Right atrium auricular region (tissue), 2 donors: ENCODE measurements around the gene TNFAIP3. TPM values are rescaled to one million over a fixed set of nuclear protein-coding genes. Genes with fewer than 3 reads are reported as not detected.
"Not testable (repeated sequence)": the region's sequence is repeated elsewhere in the genome, so short reads cannot be mapped to it uniquely, and the experiment has no call there.

Experiments used
- DNase-seq: peaks from one replicate; pipeline ENCODE4 v3.0.0-alpha.2; 2019; ENCODE audit warnings: low spot score
- H3K27ac ChIP-seq, 2 donors: fragments of 200-600 bp; sonication (generic); 1 replicate in 1 of 2; 2 replicates in 1 of 2; pipeline ENCODE4 v1.5.1; 2016 to 2019
- H3K27me3 ChIP-seq, 2 donors: fragments of 200-600 bp; sonication (generic); one replicate each; pipeline versions ENCODE4 v1.5.1 to v1.6.0; 2017 to 2019
- H3K36me3 ChIP-seq: fragments of 200-600 bp; sonication (generic); one replicate; pipeline ENCODE4 v1.5.1; 2016
- H3K4me1 ChIP-seq, 2 donors: fragments of 200-600 bp; sonication (generic); one replicate each; pipeline versions ENCODE4 v1.5.1 to v1.6.0; 2017 to 2019
- H3K4me3 ChIP-seq, 2 donors: fragments of 200-600 bp; sonication (generic); 1 replicate in 1 of 2; 2 replicates in 1 of 2; pipeline ENCODE4 v1.5.1; 2017 to 2019; ENCODE audit warnings: mild to moderate bottlenecking in 1 of 2, moderate library complexity in 1 of 2
- H3K9me3 ChIP-seq, 2 donors: fragments of 200-600 bp; sonication (generic); one replicate each; pipeline ENCODE4 v1.5.1; 2019
- total RNA-seq, 2 donors: library from RNA; depleted of rRNA; stranded (reverse); fragments of >200 nt; gene quantifications; one replicate each; pipeline ENCODE4 v1.1.0, GENCODE V29; 2016
- TF ChIP-seq, protein P1 (sequence below), 2 donors: fragments of 200-600 bp; sonication (generic); IDR thresholded peaks; one replicate each; pipeline ENCODE4 v1.5.1; 2019; ENCODE audit warnings: antibody characterized with exemption in 2 of 2

Gene TNFAIP3
- total RNA-seq, 2 donors from 2014 or later = 8.5 to 14.5 TPM

DNA sequence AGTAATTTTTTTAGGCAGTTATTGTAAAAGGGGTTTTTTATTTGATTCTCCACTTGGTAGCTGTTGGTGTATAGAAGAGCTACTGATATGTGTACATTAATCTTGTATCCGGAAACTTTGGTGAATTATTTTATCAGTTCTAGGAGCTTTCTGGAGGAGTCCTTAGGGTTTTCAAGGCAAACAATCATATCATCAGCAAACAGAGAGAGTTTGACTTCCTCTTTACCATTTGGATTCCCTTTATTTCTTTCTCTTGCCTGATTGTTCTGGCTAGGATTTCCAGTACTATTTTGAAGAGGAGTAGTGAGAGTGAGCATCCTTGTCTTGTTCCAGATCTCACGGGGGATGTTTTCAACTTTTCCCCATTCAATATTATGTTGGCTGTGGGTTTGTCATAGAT, 28.0 kb upstream of the TNFAIP3 start:
- peaks cover 0 to 7% of the 10 kb centered on the region in 2 donors for H3K9me3 ChIP-seq
- H3K36me3 ChIP-seq = no peaks in the 10 kb centered on the region
- H3K4me3 ChIP-seq = no peak overlapping the region
- H3K4me1 ChIP-seq = no peaks in the 10 kb centered on the region
- no peak overlapping the region for H3K27ac ChIP-seq
- DNase-seq = no peak
- H3K27me3 ChIP-seq = no peaks in the 10 kb centered on the region
- TF ChIP-seq, protein P1, sequence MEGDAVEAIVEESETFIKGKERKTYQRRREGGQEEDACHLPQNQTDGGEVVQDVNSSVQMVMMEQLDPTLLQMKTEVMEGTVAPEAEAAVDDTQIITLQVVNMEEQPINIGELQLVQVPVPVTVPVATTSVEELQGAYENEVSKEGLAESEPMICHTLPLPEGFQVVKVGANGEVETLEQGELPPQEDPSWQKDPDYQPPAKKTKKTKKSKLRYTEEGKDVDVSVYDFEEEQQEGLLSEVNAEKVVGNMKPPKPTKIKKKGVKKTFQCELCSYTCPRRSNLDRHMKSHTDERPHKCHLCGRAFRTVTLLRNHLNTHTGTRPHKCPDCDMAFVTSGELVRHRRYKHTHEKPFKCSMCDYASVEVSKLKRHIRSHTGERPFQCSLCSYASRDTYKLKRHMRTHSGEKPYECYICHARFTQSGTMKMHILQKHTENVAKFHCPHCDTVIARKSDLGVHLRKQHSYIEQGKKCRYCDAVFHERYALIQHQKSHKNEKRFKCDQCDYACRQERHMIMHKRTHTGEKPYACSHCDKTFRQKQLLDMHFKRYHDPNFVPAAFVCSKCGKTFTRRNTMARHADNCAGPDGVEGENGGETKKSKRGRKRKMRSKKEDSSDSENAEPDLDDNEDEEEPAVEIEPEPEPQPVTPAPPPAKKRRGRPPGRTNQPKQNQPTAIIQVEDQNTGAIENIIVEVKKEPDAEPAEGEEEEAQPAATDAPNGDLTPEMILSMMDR (IDR thresholded peaks at IDR 0.05) = no peak

DNA sequence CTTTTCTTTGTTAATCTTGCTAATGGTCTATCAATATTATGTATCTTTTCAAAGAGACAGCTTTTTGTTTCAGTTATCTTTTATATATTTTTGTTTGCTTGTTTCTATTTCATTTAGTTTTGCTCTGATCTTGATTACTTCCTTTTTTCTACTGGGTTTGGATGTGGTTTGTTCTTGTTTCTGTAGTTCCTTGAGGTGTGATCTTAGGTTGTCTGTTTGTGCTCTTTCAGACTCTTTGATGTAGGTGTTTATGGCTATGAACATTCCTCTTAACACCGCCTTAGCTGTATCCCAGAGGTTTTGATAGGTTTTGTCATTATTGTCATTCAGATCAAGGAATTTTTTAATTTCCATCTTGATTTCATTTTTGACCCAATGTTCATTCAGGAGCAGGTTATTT, 26.8 kb upstream of the TNFAIP3 start:
- H3K9me3 ChIP-seq = peaks cover 0 to 7% of the 10 kb centered on the region in 2 donors
- DNase-seq = no peak
- TF ChIP-seq, protein P1 (IDR thresholded peaks at IDR 0.05) = no peak
- no peaks in the 10 kb centered on the region for H3K36me3 ChIP-seq
- no peak overlapping the region for H3K27ac ChIP-seq
- no peak overlapping the region for H3K4me3 ChIP-seq
- H3K27me3 ChIP-seq = no peaks in the 10 kb centered on the region
- no peaks in the 10 kb centered on the region for H3K4me1 ChIP-seq

DNA sequence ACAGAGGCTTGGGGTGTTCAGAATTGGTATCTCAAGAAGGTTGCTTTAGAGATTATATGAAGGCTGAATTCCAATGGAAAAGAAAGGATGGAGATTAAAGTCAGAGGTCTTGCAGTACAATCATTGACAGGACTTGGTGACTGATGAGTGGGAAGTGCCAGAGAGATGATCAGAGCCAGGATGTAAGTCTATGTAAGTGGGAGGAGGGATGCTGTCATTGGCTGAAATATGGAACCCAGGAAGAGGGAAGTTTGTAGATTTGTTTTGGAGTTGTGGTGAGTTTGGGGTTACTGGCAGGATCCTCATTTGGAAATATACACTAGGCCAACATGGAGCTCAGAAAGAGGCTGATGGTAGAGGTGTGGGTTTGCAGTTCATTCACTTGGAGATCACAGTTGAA, 23.8 kb upstream of the TNFAIP3 start:
- TF ChIP-seq, protein P1 (IDR thresholded peaks at IDR 0.05) = no peak
- no peak overlapping the region for H3K27ac ChIP-seq
- no peaks in the 10 kb centered on the region for H3K36me3 ChIP-seq
- DNase-seq = no peak
- no peak overlapping the region for H3K4me3 ChIP-seq
- H3K9me3 ChIP-seq = peaks cover 0 to 7% of the 10 kb centered on the region in 2 donors
- H3K27me3 ChIP-seq = no peaks in the 10 kb centered on the region
- no peaks in the 10 kb centered on the region for H3K4me1 ChIP-seq

DNA sequence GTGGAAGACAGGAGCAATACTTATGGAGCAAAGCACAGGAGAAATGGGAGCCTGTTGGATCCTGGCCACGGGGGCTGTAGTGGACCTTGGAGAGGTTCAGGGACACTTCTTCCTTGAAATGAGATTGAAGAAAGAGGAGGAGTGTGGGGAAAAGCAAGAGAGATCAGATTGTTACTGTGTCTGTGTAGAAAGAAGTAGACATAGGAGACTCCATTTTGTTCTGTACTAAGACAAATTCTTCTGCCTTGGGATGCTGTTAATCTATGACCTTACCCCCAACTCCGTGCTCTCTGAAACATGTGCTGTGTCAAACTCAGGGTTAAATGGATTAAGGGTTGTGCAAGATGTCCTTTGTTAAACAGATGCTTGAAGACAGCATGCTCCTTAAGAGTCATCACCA, 22.7 kb upstream of the TNFAIP3 start:
- DNase-seq, H3K4me1 ChIP-seq, H3K27ac ChIP-seq: not testable (repeated sequence)

DNA sequence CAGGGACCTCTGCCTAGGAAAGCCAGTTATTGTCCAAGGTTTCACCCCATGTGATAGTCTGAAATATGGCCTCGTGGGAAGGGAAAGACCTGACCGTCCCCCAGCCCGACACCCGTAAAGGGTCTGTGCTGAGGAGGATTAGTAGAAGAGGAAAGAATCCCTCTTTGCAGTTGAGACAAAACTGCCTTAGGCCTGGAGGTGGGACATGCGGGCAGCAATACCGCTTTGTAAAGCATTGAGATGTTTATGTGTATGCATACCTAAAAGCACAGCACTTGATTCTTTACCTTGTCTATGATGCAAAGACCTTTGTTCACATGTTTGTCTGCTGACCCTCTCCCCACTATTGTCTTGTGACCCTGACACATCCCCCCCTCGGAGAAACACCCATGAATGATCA, 22.3 kb upstream of the TNFAIP3 start:
- H3K27ac ChIP-seq, H3K9me3 ChIP-seq, H3K36me3 ChIP-seq, H3K4me3 ChIP-seq, H3K4me1 ChIP-seq, H3K27me3 ChIP-seq, DNase-seq: not testable (repeated sequence)

More for the DNA sequence above, 22.7 kb upstream of the TNFAIP3 start:
- not testable (repeated sequence) for H3K27me3 ChIP-seq, H3K9me3 ChIP-seq, H3K4me3 ChIP-seq, H3K36me3 ChIP-seq

- Histone ChIP-seq H3K9me3 (peaks cover 0 to 2% of the 10 kb centered on the region in 2 donors), H3K4me1 (no peaks in the 10 kb centered on the region), H3K27me3 (no peaks in the 10 kb centered on the region), H3K4me3 (no peak overlapping the region), H3K36me3 (no peaks in the 10 kb centered on the region), H3K27ac (no peak overlapping the region)
- TF ChIP-seq, protein P1 (IDR thresholded peaks at IDR 0.05) = no peak
- no peak for DNase-seq
Observed at GRCh38 chr6:137845460-137845859, 21.6 kb upstream of the TNFAIP3 start.

- no peak for DNase-seq
- Histone ChIP-seq H3K27ac (no peak overlapping the region), H3K36me3 (no peaks in the 10 kb centered on the region), H3K4me3 (no peak overlapping the region), H3K27me3 (no peaks in the 10 kb centered on the region), H3K4me1 (no peaks in the 10 kb centered on the region), H3K9me3 (no peaks in the 10 kb centered on the region)
- TF ChIP-seq, protein P1 (IDR thresholded peaks at IDR 0.05) = no peak
Observed at GRCh38 chr6:137846274-137846673, 20.8 kb upstream of the TNFAIP3 start.
